Measurements from ENCODE around the gene TMEM115. TPM values are rescaled to one million over a fixed set of nuclear protein-coding genes. Genes with fewer than 3 reads are reported as not detected.

The TMEM115 gene
- total and polyA plus RNA-seq, 2 of the 4 experiments (the other 2 are of a cell fraction) = 35.3 to 47.3 TPM

DNA sequence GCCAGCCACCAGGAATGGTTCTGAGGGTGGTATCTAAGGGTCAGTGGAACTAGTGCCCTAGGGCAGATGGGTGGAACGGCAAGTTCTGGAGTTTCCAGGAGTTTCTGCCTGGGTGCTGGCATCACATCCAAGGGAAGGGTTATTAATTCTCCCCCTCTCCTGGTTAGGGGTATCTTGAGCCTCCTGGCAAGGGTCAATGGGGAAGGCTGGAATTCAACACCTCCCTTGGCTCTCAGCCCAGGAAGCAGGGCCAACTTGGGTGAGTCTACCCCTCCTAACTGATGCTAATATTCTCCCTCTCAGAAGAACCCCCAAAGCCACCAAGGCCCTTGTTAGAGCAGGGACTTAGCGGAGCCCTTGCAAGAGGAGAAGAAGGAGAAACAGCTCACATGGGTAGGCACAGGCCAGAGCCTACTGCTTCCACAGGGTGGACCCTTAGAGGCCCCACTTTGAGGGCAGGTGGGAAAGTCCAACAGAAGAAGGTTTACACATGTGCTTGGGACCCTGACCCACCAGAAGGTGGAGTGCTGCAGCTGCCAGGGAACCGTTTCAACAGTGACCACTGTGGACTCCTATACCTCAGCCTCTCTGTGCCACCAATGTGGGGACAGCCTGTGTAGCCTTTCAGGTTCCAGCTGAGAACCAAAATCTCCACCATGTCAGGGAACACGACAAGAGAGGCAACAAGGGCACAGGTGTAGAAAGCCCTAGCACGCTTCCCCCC lies 3.3 kb downstream of the TMEM115 start (continued):
- TF ChIP-seq CEBPB (IDR thresholded peaks at IDR 0.05; ENCODE audit: low read depth, low read length) = no peak

DNA sequence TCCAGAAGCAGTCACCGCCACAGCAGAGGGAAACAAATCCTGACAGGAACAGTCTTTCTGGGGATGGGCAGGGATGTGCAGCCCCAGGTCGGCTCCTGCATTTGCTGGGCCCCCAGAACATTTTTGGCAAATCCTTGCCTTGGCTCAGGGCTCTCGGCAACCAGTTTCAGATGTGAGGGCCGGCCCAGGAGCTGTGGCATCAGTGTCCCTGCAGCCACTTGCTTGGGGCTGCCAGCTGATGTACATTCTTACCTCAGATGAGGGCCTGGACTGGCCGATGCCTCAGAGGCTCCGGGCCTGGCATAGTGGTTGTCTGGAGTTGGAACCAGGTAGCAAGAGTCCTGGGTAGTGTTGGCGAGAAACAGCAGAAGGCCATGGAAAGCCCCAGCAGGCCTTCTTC lies 4.5 kb downstream of the TMEM115 start:
- TF ChIP-seq SMC3 (IDR thresholded peaks at IDR 0.05; ENCODE audit: low read depth, low read length) (no peak), RCOR1 (IDR thresholded peaks at IDR 0.05; ENCODE audit: insufficient replicate concordance, low read length) (no peak), NFE2L2 (IDR thresholded peaks at IDR 0.05; ENCODE audit: low read depth, low read length) (no peak), FOS (IDR thresholded peaks at IDR 0.05; ENCODE audit: low read depth, low read length) (no peak), MAZ (IDR thresholded peaks at IDR 0.05; ENCODE audit: borderline replicate concordance, low read depth, low read length) (no peak), MAFK (IDR thresholded peaks at IDR 0.05; ENCODE audit: low read depth, low read length) (no peak), RFX5 (IDR thresholded peaks at IDR 0.05; ENCODE audit: low read depth, low read length) (no peak), CHD1 (IDR thresholded peaks at IDR 0.05; ENCODE audit: low read depth, low read length) (no peak), POLR2A (IDR thresholded peaks at IDR 0.05; ENCODE audit: low read depth, low read length) (no peak), CEBPB (IDR thresholded peaks at IDR 0.05; ENCODE audit: low read depth, low read length) (no peak), BHLHE40 (IDR thresholded peaks at IDR 0.05; ENCODE audit: low read depth, low read length) (no peak)
- TF ChIP-seq, protein P1, sequence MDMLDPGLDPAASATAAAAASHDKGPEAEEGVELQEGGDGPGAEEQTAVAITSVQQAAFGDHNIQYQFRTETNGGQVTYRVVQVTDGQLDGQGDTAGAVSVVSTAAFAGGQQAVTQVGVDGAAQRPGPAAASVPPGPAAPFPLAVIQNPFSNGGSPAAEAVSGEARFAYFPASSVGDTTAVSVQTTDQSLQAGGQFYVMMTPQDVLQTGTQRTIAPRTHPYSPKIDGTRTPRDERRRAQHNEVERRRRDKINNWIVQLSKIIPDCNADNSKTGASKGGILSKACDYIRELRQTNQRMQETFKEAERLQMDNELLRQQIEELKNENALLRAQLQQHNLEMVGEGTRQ (IDR thresholded peaks at IDR 0.05; ENCODE audit: low read depth, low read length) = no peak
- TF ChIP-seq, protein P2, sequence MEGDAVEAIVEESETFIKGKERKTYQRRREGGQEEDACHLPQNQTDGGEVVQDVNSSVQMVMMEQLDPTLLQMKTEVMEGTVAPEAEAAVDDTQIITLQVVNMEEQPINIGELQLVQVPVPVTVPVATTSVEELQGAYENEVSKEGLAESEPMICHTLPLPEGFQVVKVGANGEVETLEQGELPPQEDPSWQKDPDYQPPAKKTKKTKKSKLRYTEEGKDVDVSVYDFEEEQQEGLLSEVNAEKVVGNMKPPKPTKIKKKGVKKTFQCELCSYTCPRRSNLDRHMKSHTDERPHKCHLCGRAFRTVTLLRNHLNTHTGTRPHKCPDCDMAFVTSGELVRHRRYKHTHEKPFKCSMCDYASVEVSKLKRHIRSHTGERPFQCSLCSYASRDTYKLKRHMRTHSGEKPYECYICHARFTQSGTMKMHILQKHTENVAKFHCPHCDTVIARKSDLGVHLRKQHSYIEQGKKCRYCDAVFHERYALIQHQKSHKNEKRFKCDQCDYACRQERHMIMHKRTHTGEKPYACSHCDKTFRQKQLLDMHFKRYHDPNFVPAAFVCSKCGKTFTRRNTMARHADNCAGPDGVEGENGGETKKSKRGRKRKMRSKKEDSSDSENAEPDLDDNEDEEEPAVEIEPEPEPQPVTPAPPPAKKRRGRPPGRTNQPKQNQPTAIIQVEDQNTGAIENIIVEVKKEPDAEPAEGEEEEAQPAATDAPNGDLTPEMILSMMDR (conservative IDR thresholded peaks at IDR 0.05; ENCODE audit: low read depth, low read length) = no peak
- Histone ChIP-seq H3K27ac (ENCODE audit: insufficient read depth, low read length) (no peak overlapping the region), H3K4ac (ENCODE audit: low read depth, low read length) (no peak overlapping the region), H3K4me3 (ENCODE audit: insufficient read depth, low read depth, low read length) (no peak overlapping the region), H3K36me3 (ENCODE audit: control insufficient read depth, insufficient read depth, low read length) (peaks cover 44% of the 10 kb centered on the region), H2AK9ac (replicated peaks; ENCODE audit: low read depth, low read length, poor library complexity) (no peak overlapping the region), H3K79me1 (ENCODE audit: low read depth in 1 of 2, low read length in 2 of 2) (peaks cover 16 to 75% of the 10 kb centered on the region in 2 experiments), H3K27me3 (ENCODE audit: control insufficient read depth, insufficient read depth, low read length) (no peaks in the 10 kb centered on the region), H3K4me2 (ENCODE audit: low read depth, low read length) (no peak overlapping the region), H3K14ac (replicated peaks; ENCODE audit: low read depth, low read length) (no peak overlapping the region), H3K4me1 (ENCODE audit: control insufficient read depth, insufficient read depth, low read length) (peaks cover 32% of the 10 kb centered on the region), H4K20me1 (ENCODE audit: insufficient read depth, low read length) (peaks cover 53% of the 10 kb centered on the region), H4K8ac (ENCODE audit: low read depth in 2 of 2, low read length in 2 of 2) (no peak overlapping the region), H4K91ac (ENCODE audit: insufficient read depth, low read depth, low read length) (no peak overlapping the region), H4K5ac (ENCODE audit: low read depth, low read length) (no peak overlapping the region), H3K56ac (ENCODE audit: extremely low read depth, insufficient read depth, low read length) (no peak overlapping the region), H2BK5ac (ENCODE audit: low read depth, low read length, poor library complexity, severe bottlenecking) (no peak overlapping the region), H2BK15ac (ENCODE audit: low read depth, low read length) (no peak overlapping the region), H3K18ac (ENCODE audit: low read depth, low read length) (no peak overlapping the region), H2BK20ac (ENCODE audit: low read depth, low read length) (no peak overlapping the region), H2BK120ac (ENCODE audit: low read depth, low read length) (no peak overlapping the region), H3K23ac (ENCODE audit: low read depth, low read length) (no peak overlapping the region), H3K9ac (ENCODE audit: low read depth, low read length) (no peak overlapping the region), H2AK5ac (ENCODE audit: low read depth, low read length) (no peak overlapping the region), H3K9me3 (ENCODE audit: control insufficient read depth, insufficient read depth, low read length) (no peaks in the 10 kb centered on the region), H2AFZ (replicated peaks; ENCODE audit: low read length, poor library complexity) (no peak overlapping the region), H3K9me1 (ENCODE audit: insufficient read depth, low read length) (peaks cover 20% of the 10 kb centered on the region)
- ATAC-seq (ENCODE audit: low read depth) = no peak
- ChIA-PET CTCF (no interaction called here), POLR2A (ENCODE audit: unreplicated experiment) (interaction anchor here (0.5 kb wide), 1 partner anchor 10 kb away, joined by 4 read pairs; no protein-coding TSS in a partner anchor)
- no peak for DNase-seq
- dilution Hi-C loops (cut with HindIII; ENCODE audit: low sequenced_read_pairs, unreplicated experiment) = no loop called here
- in situ Hi-C loops (cut with MboI; ENCODE audit: low sequenced_read_pairs) = no loop called here
- BruUV-seq (replicated peaks) = no TSS peak
- intact Hi-C loops (cut with micrococcal nuclease) = no loop called here
- WGBS, 2 experiments (ENCODE audit: extremely low coverage in 2 of 2, insufficient read length in 1 of 2) = 88% methylated on average over 1 of the region's 7 CpGs; no CpG with 5 or more reads in 1 of the 2 experiments
